HepG2 (cell line): ENCODE data around the gene TRIM66. TPM values are rescaled to one million over a fixed set of nuclear protein-coding genes. Genes with fewer than 3 reads are reported as not detected.

ENCODE experiments used
- ETV5 ChIP-seq: IDR thresholded peaks from 2 replicates; pipeline ENCODE4 v1.6.1; 2018; ENCODE audit warnings: missing biosample characterization, missing genetic modification reagents, inconsistent platforms, borderline replicate concordance
- FOSL2 ChIP-seq: sonication (generic); formaldehyde crosslinking; IDR thresholded peaks from 2 replicates; pipeline ENCODE4 v1.4.0; 2020; ENCODE audit warnings: missing genetic modification reagents
- GTF3A ChIP-seq: sonication (generic); formaldehyde crosslinking; conservative IDR thresholded peaks from 2 replicates; pipeline ENCODE4 v1.4.0; 2020; ENCODE audit warnings: mild to moderate bottlenecking, missing genetic modification reagents
- KDM5A ChIP-seq: fragments of 200-600 bp; sonication (generic); IDR thresholded peaks from 2 replicates; pipeline ENCODE4 v1.7.0; 2018; ENCODE audit warnings: antibody characterized with exemption, mild to moderate bottlenecking, low read length, borderline replicate concordance
- KLF13 ChIP-seq: sonication (generic); formaldehyde crosslinking; IDR thresholded peaks from 2 replicates; pipeline ENCODE4 v1.4.0; 2020; ENCODE audit warnings: mild to moderate bottlenecking, missing genetic modification reagents
- MBD4 ChIP-seq: IDR thresholded peaks from 2 replicates; pipeline ENCODE4 v1.6.1; 2012; ENCODE audit warnings: low read length, inconsistent platforms, borderline replicate concordance
- MTERF4 ChIP-seq: sonication (generic); formaldehyde crosslinking; IDR thresholded peaks from 2 replicates; pipeline ENCODE4 v1.8.0; 2023; ENCODE audit warnings: mild to moderate bottlenecking, missing genetic modification reagents
- MXD1 ChIP-seq: sonication (generic); formaldehyde crosslinking; IDR thresholded peaks from 2 replicates; pipeline ENCODE4 v1.4.0; 2020; ENCODE audit warnings: mild to moderate bottlenecking, missing genetic modification reagents
- MYNN ChIP-seq: sonication (generic); formaldehyde crosslinking; IDR thresholded peaks from 2 replicates; pipeline ENCODE4 v1.4.0; 2020; ENCODE audit warnings: mild to moderate bottlenecking, low read depth, missing genetic modification reagents
- NR2F2 ChIP-seq: IDR thresholded peaks from 2 replicates; pipeline ENCODE4 v1.6.1; 2012; ENCODE audit warnings: low read depth, inconsistent platforms, borderline replicate concordance
- POLR2AphosphoS2 ChIP-seq: IDR thresholded peaks from 2 replicates; pipeline ENCODE4 v1.6.1; 2011; ENCODE audit warnings: low read depth, low read length, improper control_type of control experiment
- POLR2AphosphoS5 ChIP-seq: IDR thresholded peaks from 2 replicates; pipeline ENCODE4 v1.6.1; 2012; ENCODE audit warnings: low read depth, low read length
- REL ChIP-seq: sonication (generic); formaldehyde crosslinking; conservative IDR thresholded peaks from 2 replicates; pipeline ENCODE4 v1.8.0; 2022; ENCODE audit warnings: mild to moderate bottlenecking, missing genetic modification reagents, moderate library complexity
- SRSF1 ChIP-seq: fragments of 200-400 bp; formaldehyde crosslinking; optimal IDR thresholded peaks from 2 replicates; pipeline ENCODE3; 2017; ENCODE audit warnings: mild to moderate bottlenecking, low read depth, low read length, moderate library complexity
- STAT5B ChIP-seq: sonication (generic); formaldehyde crosslinking; IDR thresholded peaks from 2 replicates; pipeline ENCODE4 v1.4.0; 2020; ENCODE audit warnings: missing genetic modification reagents
- THAP7 ChIP-seq: sonication (generic); formaldehyde crosslinking; IDR thresholded peaks from 2 replicates; pipeline ENCODE4 v1.8.1; 2023; ENCODE audit warnings: mild to moderate bottlenecking, missing genetic modification reagents
- WIZ ChIP-seq: sonication (generic); formaldehyde crosslinking; IDR thresholded peaks from 2 replicates; pipeline ENCODE4 v1.5.1; 2020; ENCODE audit warnings: mild to moderate bottlenecking, missing genetic modification reagents
- YEATS4 ChIP-seq: sonication (generic); formaldehyde crosslinking; IDR thresholded peaks from 2 replicates; pipeline ENCODE4 v1.4.0; 2020; ENCODE audit warnings: missing genetic modification reagents, borderline replicate concordance
- ZFX ChIP-seq: sonication (generic); formaldehyde crosslinking; IDR thresholded peaks from 2 replicates; pipeline ENCODE4 v1.4.0; 2020; ENCODE audit warnings: mild to moderate bottlenecking, low read depth, missing genetic modification reagents, moderate library complexity
- ZNF20 ChIP-seq: sonication (generic); formaldehyde crosslinking; IDR thresholded peaks from 2 replicates; pipeline ENCODE4 v1.4.0; 2020; ENCODE audit warnings: mild to moderate bottlenecking, moderate library complexity, missing genetic modification reagents
- ZNF264 ChIP-seq: sonication (generic); formaldehyde crosslinking; IDR thresholded peaks from 2 replicates; pipeline ENCODE4 v1.4.0; 2020; ENCODE audit warnings: missing genetic modification reagents
- ZNF326 ChIP-seq: sonication (generic); formaldehyde crosslinking; IDR thresholded peaks from 2 replicates; pipeline ENCODE4 v1.4.0; 2020; ENCODE audit warnings: missing genetic modification reagents, borderline replicate concordance
- ZNF337 ChIP-seq: sonication (generic); formaldehyde crosslinking; IDR thresholded peaks from 2 replicates; pipeline ENCODE4 v1.5.1; 2020; ENCODE audit warnings: missing genetic modification reagents, low read depth, mild to moderate bottlenecking, borderline replicate concordance
- ZNF460 ChIP-seq: sonication (generic); formaldehyde crosslinking; IDR thresholded peaks from 2 replicates; pipeline ENCODE4 v1.5.1; 2020; ENCODE audit warnings: missing genetic modification reagents, mild to moderate bottlenecking, borderline replicate concordance
- ZNF773 ChIP-seq: sonication (generic); formaldehyde crosslinking; IDR thresholded peaks from 2 replicates; pipeline ENCODE4 v1.4.0; 2020; ENCODE audit warnings: missing genetic modification reagents, borderline replicate concordance
- ZSCAN12 ChIP-seq: sonication (generic); formaldehyde crosslinking; IDR thresholded peaks from 2 replicates; pipeline ENCODE4 v1.9.0; 2021; ENCODE audit warnings: mild to moderate bottlenecking, missing genetic modification reagents
- ZSCAN25 ChIP-seq: sonication (generic); formaldehyde crosslinking; IDR thresholded peaks from 2 replicates; pipeline ENCODE4 v1.8.0; 2022; ENCODE audit warnings: mild to moderate bottlenecking, missing genetic modification reagents
- polyA plus RNA-seq, 8 experiments: library from polyadenylated mRNA; depleted of rRNA in 3 of 8; stranded (reverse) in 7 of 8; unstranded in 1 of 8; fragments of >200 nt; fragmentation: Illumina TruSeq in 4 of 8; extraction: Trizol in 4 of 8; gene quantifications; 2 replicates each; pipeline versions ENCODE4 v1.2.1 to v1.2.3, GENCODE V29; 2011 to 2016; ENCODE audit warnings: low read depth in 4 of 8, missing spikeins in 1 of 8, mixed read lengths in 1 of 8; ENCODE audit not compliant: insufficient read depth in 1 of 8
- total RNA-seq, 5 experiments: library from RNA; depleted of rRNA; stranded (reverse); fragments of >200 nt; fragmentation: Illumina TruSeq; extraction: Trizol; gene quantifications; 2 replicates each; pipeline ENCODE4 v1.2.3, GENCODE V29; 2016; ENCODE audit warnings: low read depth in 1 of 5

The TRIM66 gene
- total and polyA plus RNA-seq, 2 of the 13 experiments (the other 11 are each of a cell fraction or from before 2014, with no cell fraction given), result 4.9 to 6.1 TPM

- TF ChIP-seq ZNF264 (peak; percentile 25; the same call in 1 of the 2 replicates), MYNN (CRISPR knock-in tag) (0 out of 2 replicates have a peak, but pooled peaks have one; percentile 37), REL (no peak; the same call in 1 of the 2 replicates), FOSL2 (CRISPR knock-in tag) (no peak; the same call in 1 of the 2 replicates), ZSCAN12 (CRISPR knock-in tag) (peak; percentile 59; the same call in 1 of the 2 replicates), NR2F2 (no peak), ZNF326 (CRISPR knock-in tag) (no peak), KLF13 (CRISPR knock-in tag) (no peak), STAT5B (no peak), KDM5A (peak; percentile 89), YEATS4 (CRISPR knock-in tag) (peak; percentile 93), ZNF460 (CRISPR knock-in tag) (no peak), ZNF337 (CRISPR knock-in tag) (peak; percentile 63; the same call in 1 of the 2 replicates), MXD1 (CRISPR knock-in tag) (peak; percentile 83; the same call in 1 of the 2 replicates), MBD4 (no peak), ZNF20 (CRISPR knock-in tag) (no peak), THAP7 (CRISPR knock-in tag) (peak; percentile 87), ZNF773 (CRISPR knock-in tag) (peak; percentile 11; the same call in 1 of the 2 replicates), WIZ (peak; percentile 77), ZFX (peak; percentile 98), POLR2AphosphoS5 (peak; percentile 99), ETV5 (CRISPR knock-in tag) (peak; percentile 74; the same call in 1 of the 2 replicates), SRSF1 (peak; percentile 59), ZSCAN25 (CRISPR knock-in tag) (no peak; the same call in 1 of the 2 replicates), GTF3A (0 out of 2 replicates have a peak, but pooled peaks have one; percentile 81), POLR2AphosphoS2 (peak; percentile 94; the same call in 1 of the 2 replicates), MTERF4 (CRISPR knock-in tag) (peak; percentile 65)
Measured at GRCh38 chr11:8682303-8683114, at the start of gene TRIM66, which contains the start of gene RPL27A (continued).
